BJ (cell line): ENCODE results near the gene FTO. TPM values are rescaled to one million over a fixed set of nuclear protein-coding genes. Genes with fewer than 3 reads are reported as not detected.

Experiments used
- CTCF ChIA-PET: fragments of 350-600 bp; formaldehyde crosslinking; extraction: SDS; loops from one replicate; lab custom pipeline; 2021; ENCODE audit warnings: antibody characterized with exemption, inconsistent platforms; lab: Yijun Ruan, JAX
- POLR2A ChIA-PET: fragments of 300-600 bp; sonication (Branson Sonifier 250); formaldehyde crosslinking; extraction: SDS; loops from one replicate; lab custom pipeline; 2021; ENCODE audit warnings: antibody characterized with exemption; lab: Charles Lee
- DNase-seq: peaks from one replicate; pipeline ENCODE4 v3.0.0-alpha.2; 2011; ENCODE audit warnings: low read depth
- H3K27me3 ChIP-seq: 2 replicates; pipeline ENCODE4 v1.6.0; 2011; ENCODE audit warnings: low read length; ENCODE audit not compliant: control insufficient read depth, insufficient read depth
- H3K36me3 ChIP-seq: 2 replicates; pipeline ENCODE4 v1.5.1; 2011; ENCODE audit warnings: low read length; ENCODE audit not compliant: control insufficient read depth, insufficient read depth
- H3K4me3 ChIP-seq: 2 replicates; pipeline ENCODE4 v1.5.1; 2011; ENCODE audit warnings: low read depth, mild to moderate bottlenecking, control low read depth, low read length
- polyA plus RNA-seq: library from polyadenylated mRNA; depleted of rRNA; stranded (reverse); fragments of >200 nt; gene quantifications from 2 replicates; pipeline ENCODE4 v1.2.3, GENCODE V29; 2011
- TF ChIP-seq, protein P1 (sequence below): IDR thresholded peaks from 2 replicates; pipeline ENCODE4 v1.5.1; 2011; ENCODE audit warnings: low read depth, mild to moderate bottlenecking, control low read depth, inconsistent platforms, low read length, moderate library complexity; ENCODE audit not compliant: insufficient read depth

The FTO gene
- polyA plus RNA-seq, 1 experiment: 86.3 TPM

DNA sequence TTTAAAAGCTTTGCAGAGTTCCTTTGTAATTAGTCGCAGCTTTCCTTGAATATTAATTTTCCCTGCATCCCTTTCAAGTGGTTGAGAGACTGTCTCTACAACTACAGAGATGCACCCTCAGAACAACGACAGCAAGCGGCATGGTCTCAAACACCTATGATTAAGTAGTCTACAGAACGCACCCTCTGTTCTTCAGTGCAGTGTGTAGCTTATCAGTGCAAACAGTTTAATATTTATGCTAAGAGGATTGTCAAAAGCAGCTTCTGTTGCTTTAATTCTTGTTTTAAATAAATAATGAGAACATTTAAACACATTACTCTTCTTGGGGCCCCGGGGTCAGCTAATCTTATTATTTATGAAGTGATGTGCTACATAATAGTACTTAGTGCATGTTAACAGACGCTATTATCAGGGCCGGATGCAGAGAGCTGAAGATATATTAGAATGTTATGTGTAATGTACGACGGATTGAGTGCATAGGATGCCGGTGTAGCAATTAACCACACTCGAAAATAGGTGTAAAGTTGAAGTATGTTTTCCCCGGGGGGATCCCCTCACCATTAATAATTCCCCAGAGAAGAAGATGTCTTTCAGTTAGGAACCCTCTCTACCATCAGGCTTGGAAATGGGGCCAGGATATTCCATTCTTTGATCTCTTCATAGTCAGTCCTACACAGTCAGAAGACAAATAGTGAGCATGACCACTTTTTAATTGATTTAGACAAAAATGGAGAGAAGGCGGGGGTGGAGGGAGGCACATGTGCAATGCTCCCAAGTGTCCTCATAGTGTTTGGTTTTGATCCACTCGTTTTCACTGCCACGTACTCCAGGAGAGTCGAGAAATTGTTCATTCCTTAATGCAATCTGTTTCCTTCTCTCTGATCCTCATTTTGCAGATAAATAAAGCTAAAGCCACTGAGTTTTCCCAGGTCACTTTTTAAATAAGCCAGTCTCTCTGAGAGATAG is 406.3 kb downstream of the FTO start:
- Histone ChIP-seq H3K36me3 (no peaks in the 10 kb centered on the region; the same call in 1 of the 2 replicates), H3K4me3 (no peak overlapping the region), H3K27me3 (no peaks in the 10 kb centered on the region)
- no peak for DNase-seq
- ChIA-PET CTCF (interaction anchor here (0.6 kb wide), 1 partner anchor 30 kb away, joined by 3 read pairs; no protein-coding TSS in a partner anchor), POLR2A (no interaction called here)
- TF ChIP-seq, protein P1, sequence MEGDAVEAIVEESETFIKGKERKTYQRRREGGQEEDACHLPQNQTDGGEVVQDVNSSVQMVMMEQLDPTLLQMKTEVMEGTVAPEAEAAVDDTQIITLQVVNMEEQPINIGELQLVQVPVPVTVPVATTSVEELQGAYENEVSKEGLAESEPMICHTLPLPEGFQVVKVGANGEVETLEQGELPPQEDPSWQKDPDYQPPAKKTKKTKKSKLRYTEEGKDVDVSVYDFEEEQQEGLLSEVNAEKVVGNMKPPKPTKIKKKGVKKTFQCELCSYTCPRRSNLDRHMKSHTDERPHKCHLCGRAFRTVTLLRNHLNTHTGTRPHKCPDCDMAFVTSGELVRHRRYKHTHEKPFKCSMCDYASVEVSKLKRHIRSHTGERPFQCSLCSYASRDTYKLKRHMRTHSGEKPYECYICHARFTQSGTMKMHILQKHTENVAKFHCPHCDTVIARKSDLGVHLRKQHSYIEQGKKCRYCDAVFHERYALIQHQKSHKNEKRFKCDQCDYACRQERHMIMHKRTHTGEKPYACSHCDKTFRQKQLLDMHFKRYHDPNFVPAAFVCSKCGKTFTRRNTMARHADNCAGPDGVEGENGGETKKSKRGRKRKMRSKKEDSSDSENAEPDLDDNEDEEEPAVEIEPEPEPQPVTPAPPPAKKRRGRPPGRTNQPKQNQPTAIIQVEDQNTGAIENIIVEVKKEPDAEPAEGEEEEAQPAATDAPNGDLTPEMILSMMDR: no peak

DNA sequence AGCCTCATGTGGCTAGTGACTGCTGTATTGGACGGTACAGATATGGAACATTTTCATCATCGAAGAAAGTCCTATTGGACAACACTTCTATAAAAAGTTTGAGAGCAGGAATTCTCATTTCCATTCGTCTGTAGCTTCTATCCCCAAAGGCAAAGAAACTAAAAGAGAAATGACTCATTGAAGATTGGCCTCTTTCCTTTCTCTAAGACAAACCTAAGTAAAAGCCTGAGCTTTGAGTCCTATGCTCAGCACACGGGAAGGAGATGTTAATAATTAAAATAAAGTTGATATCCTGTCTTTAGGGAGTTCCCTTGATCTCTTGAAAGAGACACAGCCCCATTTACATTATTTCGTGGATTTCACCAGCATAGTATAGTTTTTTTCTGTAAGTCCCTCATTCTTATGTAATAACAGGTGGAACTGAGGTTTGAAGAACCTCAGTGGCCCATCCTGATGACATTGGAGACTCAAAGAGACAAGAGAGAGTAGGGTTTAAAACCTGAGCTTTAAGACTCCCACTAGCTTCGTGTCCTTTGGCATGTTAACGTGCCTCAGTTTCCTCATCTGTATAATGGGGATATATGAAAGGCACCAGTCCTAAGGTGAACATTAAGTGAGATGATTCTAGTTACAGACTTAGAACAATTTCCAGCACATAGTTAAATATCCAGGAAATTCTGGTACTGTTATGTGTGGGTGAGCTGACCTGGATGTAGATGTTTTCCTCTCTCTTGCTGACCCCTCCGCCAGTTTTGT is 408.7 kb downstream of the FTO start:
- ChIA-PET CTCF (interaction anchor here (0.8 kb wide), 1 partner anchor 16 kb away, joined by 3 read pairs; no protein-coding TSS in a partner anchor), POLR2A (no interaction called here)
- no peak for DNase-seq
- Histone ChIP-seq H3K27me3 (no peaks in the 10 kb centered on the region), H3K4me3 (no peak overlapping the region), H3K36me3 (no peaks in the 10 kb centered on the region; the same call in 1 of the 2 replicates)
- TF ChIP-seq, protein P1: no peak

DNA sequence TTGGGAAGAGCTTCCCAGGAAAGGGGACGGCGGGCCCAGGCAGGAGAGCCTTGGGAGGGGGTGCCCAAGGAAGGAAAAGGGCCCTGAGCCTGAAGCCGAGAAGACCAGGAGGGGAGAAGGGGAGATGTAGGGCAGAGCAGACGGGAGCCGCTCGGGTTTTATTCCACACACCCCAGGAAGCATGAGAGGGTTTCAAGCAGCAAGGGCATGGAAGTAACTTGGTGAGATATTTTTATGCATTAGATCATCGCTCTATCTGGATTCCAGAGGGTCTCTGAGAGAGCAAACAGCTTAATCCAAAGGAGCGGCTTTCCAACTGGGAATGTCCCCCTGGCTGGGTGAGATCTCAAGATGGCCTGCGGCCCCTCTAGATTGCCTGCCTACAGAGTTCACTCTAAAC is 411.6 kb downstream of the FTO start:
- Histone ChIP-seq H3K27me3 (no peaks in the 10 kb centered on the region), H3K4me3 (no peak overlapping the region), H3K36me3 (no peaks in the 10 kb centered on the region; the same call in 1 of the 2 replicates)
- TF ChIP-seq, protein P1: no peak
- no peak for DNase-seq
- ChIA-PET CTCF (interaction anchor here (0.6 kb wide), 1 partner anchor 56 kb away, joined by 3 read pairs; no protein-coding TSS in a partner anchor), POLR2A (no interaction called here)

DNA sequence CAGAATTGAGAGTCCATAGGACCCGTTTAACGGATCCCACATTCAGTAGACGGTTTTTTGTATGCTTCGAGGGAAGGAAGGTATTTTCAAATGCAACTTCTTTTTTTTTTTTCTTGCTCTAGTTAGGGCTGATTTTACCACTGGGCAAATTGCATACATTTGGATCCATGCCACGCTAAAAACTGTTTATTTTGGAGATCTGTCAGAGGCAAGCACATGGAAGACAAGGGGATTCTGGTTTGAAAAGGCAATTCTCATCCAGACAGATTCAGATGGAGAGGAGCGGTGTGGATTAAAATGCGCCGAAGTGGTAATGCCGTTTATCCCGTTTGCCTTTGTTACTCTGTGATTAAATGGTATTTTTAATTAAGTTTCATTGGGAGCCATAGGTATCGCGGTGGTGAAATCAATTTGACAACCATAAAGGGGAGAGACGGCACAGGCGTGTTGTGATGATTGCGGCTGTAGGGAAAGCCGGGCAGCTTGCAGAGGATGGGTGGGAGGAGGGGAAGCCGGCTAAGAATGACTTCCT is 412.2 kb downstream of the FTO start:
- Histone ChIP-seq H3K36me3 (no peaks in the 10 kb centered on the region; the same call in 1 of the 2 replicates), H3K27me3 (no peaks in the 10 kb centered on the region), H3K4me3 (no peak overlapping the region)
- TF ChIP-seq, protein P1: no peak
- ChIA-PET CTCF (interaction anchor here (0.6 kb wide), 1 partner anchor 56 kb away, joined by 3 read pairs; no protein-coding TSS in a partner anchor), POLR2A (no interaction called here)
- no peak for DNase-seq
